Stimulated activated CD8-positive, alpha-beta memory T cell treated with anti-CD3 and anti-CD28 coated beads, Interleukin-4, amount 100 ng/mL, for 24 hours (primary cell): ENCODE results near the gene OVCH1.
"Not testable (repeated sequence)": the region's sequence is repeated elsewhere in the genome, so short reads cannot be mapped to it uniquely, and the experiment has no call there.

Source experiments
- DNase-seq: peaks from one replicate; pipeline ENCODE4 v3.0.0-alpha.2; 2020; ENCODE audit warnings: low read depth

The OVCH1 gene

GRCh38 chr12:29492891-29493290, 4.6 kb downstream of the OVCH1 start:
- no peak for DNase-seq

DNA sequence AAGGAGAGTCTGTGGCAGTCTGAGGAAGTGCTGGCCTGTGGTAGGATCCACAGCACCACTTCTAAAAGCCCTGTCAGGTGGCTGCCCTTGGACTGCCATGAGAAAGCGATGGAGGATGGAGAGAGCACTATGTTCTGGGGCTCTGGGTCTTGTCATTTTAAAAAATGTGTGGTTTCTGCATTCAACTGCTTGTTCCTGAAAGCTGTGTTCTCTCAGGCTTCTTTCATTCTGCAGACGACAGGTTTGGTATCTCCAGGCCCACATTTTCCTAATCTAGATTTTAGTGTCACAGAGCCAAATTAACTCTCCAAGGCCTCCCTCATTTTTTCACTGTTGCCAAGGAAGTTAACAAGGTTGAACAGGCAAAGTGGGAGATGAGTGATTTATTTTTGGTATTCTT, 10.5 kb downstream of the OVCH1 start:
- no peak for DNase-seq

GRCh38 chr12:29463198-29463597, 34.3 kb downstream of the OVCH1 start:
- no peak for DNase-seq

GRCh38 chr12:29460082-29460481, 37.4 kb downstream of the OVCH1 start:
- no peak for DNase-seq

DNA sequence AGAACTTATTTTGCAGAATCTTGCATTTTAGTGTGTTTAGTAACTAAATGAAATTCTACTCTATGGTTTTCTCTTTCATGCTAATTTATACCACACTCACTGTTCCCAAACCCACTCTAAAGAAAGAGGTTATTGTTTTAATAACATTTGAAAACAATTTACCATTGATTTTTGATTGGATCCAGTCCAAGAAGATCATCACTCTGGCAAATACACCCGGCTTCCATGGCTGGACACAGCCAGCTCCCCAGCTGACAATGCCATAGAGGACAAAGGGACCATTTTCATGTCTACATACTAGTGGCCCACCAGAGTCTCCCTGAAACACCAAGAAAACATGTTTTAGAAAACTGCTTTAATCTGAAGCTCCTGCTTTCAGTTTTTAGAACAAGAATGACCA, 42.4 kb downstream of the OVCH1 start:
- DNase-seq: no peak

GRCh38 chr12:29451888-29452287, 45.6 kb downstream of the OVCH1 start:
- no peak for DNase-seq

- no peak for DNase-seq
These were observed 49.3 kb downstream of the OVCH1 start for GRCh38 chr12:29448157-29448556.

GRCh38 chr12:29447285-29447975, 50.1 kb downstream of the OVCH1 start:
- no peak for DNase-seq

- no peak for DNase-seq
These were observed 58.0 kb downstream of the OVCH1 start for GRCh38 chr12:29439506-29439905.

DNA sequence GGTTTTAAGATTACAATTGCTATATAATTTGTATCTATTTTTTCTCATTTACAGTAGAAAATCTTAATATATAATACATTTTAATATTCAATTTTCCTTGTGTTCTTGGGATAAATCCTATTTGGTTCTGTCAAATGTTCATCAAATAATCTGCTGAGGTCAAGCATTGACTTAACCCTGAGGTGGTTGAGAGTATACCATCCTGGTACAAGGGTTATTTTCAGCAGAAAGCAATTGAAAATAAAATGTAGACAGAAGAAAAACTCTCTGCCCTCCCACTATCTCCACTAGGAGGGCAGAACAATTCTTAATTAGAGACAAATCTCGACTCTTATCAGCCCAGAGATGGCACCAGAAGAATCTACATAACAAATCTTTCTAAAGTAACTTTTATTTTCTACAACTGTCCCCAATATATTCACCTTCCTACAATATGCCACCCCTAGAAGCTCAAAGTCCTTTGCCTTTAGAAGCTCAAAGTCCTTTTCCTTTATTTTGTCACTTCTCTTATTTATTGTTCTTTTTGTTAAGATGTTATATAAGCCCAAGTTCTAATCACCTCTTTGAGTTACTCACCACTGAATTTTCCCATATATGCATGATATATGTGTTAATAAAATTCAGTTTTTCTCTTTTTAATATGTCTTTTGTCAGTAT, 58.6 kb downstream of the OVCH1 start:
- no peak for DNase-seq

- DNase-seq: no peak
These were observed 59.9 kb downstream of the OVCH1 start for GRCh38 chr12:29437575-29437974.

- DNase-seq: not testable (repeated sequence)
These were observed 60.7 kb downstream of the OVCH1 start for GRCh38 chr12:29436815-29437214.

- no peak for DNase-seq
These were observed 66.0 kb downstream of the OVCH1 start for GRCh38 chr12:29431513-29431912.

- no peak for DNase-seq
These were observed 66.8 kb downstream of the OVCH1 start for GRCh38 chr12:29430716-29431044.

DNA sequence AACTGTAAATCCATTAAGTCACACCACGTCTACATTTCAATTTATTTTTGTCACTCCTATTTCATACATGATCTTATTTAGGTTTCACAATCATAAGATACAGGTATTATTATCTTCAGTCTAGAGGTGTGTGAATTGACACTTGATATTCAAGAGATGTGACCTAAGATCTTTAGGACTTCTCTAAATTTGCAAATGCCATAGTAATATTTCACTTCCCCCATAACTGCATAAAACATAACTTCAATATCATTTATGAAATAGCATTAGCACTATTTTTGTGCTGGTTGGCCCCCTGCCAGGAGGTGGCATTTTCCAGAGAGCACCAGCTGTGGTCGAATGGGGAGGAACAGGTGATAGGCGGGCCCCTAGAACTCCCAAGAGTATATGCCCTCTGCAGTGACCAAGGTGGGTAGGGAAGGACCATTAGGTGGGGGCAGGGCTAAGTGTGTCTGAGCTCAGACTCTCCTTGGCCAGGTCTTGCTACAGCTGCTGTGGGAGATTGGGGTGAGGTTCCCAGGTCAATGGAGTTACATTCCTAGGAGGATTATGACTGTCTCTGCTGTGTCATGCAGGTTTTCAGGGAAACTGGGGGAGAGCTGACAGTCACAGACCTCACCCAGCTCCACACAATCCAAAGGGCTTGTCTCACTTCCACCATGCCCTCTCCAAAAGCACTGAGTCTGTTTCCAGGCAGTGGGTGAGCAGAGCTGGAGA, 67.3 kb downstream of the OVCH1 start:
- DNase-seq: no peak

GRCh38 chr12:29428633-29429032, 68.9 kb downstream of the OVCH1 start:
- no peak for DNase-seq

DNA sequence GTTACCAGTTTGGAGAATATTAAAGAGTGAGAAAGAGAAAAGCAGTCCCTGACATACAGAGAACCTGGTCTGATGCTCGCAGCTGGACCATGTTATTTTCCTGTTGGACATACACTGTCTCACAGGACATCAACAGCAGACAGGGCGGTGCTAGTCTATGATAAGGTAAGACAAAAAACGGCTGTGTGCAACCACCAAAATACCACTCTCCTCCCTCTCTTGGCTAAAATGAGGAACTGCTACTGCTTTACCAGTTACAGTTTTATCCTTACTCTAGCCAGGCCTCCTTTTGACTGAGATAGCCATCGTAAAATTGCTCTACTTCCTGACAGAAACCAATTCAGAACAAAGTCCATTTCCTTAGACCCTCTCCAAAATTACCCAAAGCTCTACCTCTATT, 69.5 kb downstream of the OVCH1 start:
- DNase-seq: no peak

DNA sequence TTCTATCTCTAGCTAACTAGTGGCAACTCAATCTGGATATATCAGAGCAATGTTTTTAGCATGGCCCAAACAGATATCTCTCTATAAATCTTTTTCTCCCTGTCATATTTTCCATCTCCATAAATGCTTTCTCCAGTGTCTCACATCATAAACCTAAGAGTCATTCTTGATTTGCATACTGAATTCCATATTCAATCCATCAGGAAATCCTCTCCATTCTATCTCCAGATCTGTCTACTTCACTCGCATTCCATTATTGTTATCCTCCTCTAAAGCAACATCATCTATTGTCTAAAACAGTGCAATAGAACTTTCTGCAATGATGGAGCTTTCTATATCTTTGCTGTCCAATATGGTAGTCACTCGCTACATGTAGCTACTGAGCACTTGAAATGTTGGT, 71.0 kb downstream of the OVCH1 start:
- no peak for DNase-seq

DNA sequence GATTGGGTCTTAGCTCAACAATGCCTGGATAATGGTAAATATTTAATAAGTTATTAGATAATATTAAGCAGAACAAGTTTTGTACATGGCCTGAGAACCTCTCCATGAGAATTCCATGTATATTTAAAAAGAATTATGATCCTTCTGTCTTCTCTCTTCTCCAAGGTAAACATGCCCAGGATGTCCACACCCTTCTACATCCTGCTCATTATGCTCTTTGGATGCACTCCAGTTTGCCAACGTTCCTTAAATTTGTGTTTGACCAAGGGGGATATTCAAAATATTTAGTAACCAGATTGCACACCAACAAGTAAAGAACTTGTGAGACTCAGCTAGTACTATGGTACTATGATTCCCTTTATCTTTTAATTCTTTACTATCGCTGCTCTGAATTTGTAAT, 71.8 kb downstream of the OVCH1 start:
- DNase-seq: no peak

- no peak for DNase-seq
These were observed 80.7 kb downstream of the OVCH1 start for GRCh38 chr12:29416748-29417147.

GRCh38 chr12:29415111-29415510, 82.4 kb downstream of the OVCH1 start:
- no peak for DNase-seq

GRCh38 chr12:29414368-29414767, 83.1 kb downstream of the OVCH1 start:
- DNase-seq: no peak

- DNase-seq: no peak
These were observed 91.9 kb downstream of the OVCH1 start for GRCh38 chr12:29405561-29405960.

- no peak for DNase-seq
These were observed 93.5 kb downstream of the OVCH1 start for GRCh38 chr12:29403991-29404390.
